Measurements from ENCODE around the gene RASL10B. TPM values are rescaled to one million over a fixed set of nuclear protein-coding genes. Genes with fewer than 3 reads are reported as not detected.

The RASL10B gene
- total and polyA plus RNA-seq, 10 of the 15 experiments (the other 5 are each of a cell fraction or from before 2014, with no cell fraction given): not detected

DNA sequence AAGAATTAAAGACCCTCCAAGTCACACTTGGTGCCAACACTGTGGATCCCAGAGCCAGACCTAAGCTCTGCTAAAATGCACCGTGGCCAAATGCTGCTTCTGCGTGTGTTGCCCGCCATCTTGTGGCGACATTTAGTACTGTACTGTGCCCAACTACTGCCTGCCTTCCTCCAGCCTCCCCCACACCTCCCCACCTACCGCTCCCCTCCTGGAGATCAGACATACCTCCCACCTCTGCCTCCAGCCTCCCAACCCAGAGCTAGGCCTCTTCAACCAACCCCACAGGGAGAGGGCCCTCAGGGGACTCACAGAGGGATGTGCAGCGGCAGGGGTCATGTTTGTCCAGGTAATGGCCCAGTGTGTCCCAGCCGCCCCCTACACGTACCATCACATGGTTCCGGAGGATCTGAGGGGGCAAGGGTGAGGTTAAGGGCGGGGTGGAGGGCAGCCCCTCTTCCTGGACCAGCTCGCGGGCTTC lies 16.1 kb downstream of the RASL10B start:
- ATAC-seq (peak; percentile 97), FAIRE-seq (no peak), DNase-seq (ENCODE audit: low read depth, low spot score) (peak; percentile 17)
- Histone ChIP-seq H4K20me1 (ENCODE audit: control insufficient read depth, insufficient read depth) (no peaks in the 10 kb centered on the region), H3K4me3 (no peak overlapping the region), H3K27ac (ENCODE audit: control insufficient read depth, insufficient read depth) (no peak overlapping the region), H3K79me2 (ENCODE audit: control insufficient read depth, insufficient read depth, low read length) (no peaks in the 10 kb centered on the region), H3K4me1 (ENCODE audit: control insufficient read depth, insufficient read depth, low read length) (no peaks in the 10 kb centered on the region), H3K27me3 (replicated peaks in 1 of 2; ENCODE audit: control insufficient read depth in 2 of 2, insufficient read depth in 2 of 2, low read length in 1 of 2) (peaks cover 2 to 6% of the 10 kb centered on the region in 2 experiments; a peak in 3 of 4 replicates), H2AFZ (ENCODE audit: control insufficient read depth, low read depth, low read length) (no peak overlapping the region), H3K4me2 (ENCODE audit: control insufficient read depth, insufficient read depth) (no peak overlapping the region), H3K9ac (ENCODE audit: control insufficient read depth, insufficient read depth, low read length) (no peak overlapping the region), H3K9me3 (replicated peaks; ENCODE audit: control insufficient read depth, insufficient read depth, low read length) (no peaks in the 10 kb centered on the region), H3K36me3 (ENCODE audit: control insufficient read depth in 2 of 2, insufficient read depth in 2 of 2, low read length in 1 of 2) (no peaks in the 10 kb centered on the region)
- intact Hi-C loops (cut with micrococcal nuclease; ENCODE audit: unreplicated experiment): loop anchor here (1.0 to 10.0 kb wide), 4 partner anchors 134 to 1323 kb away; no protein-coding TSS in a partner anchor
- in situ Hi-C loops (cut with MboI): loop anchor here (5.0 to 10.0 kb wide), 3 partner anchors 140 to 583 kb away; no protein-coding TSS in a partner anchor
- ChIA-PET CTCF (interaction anchor here (0.6 to 6.0 kb wide), 39 partner anchors 9 to 757 kb away, joined by 3 to 116 read pairs (median 4); partner anchors contain the start of genes PEX12, RAD51D and RASL10B), SMC1A (ENCODE audit: uncharacterized antibody, unreplicated experiment) (interaction anchor here (0.5 to 2.6 kb wide), 9 partner anchors 9 to 624 kb away, joined by 3 to 33 read pairs (median 3); no protein-coding TSS in a partner anchor), RAD21 (ENCODE audit: unreplicated experiment) (interaction anchor here (0.7 to 4.5 kb wide), 19 partner anchors 8 to 625 kb away, joined by 3 to 55 read pairs (median 3); partner anchors contain the start of genes NLE1 and TAF15), POLR2A (interaction anchor here (1.2 kb wide), 1 partner anchor 133 kb away, joined by 3 read pairs; no protein-coding TSS in a partner anchor)
- BruUV-seq (replicated peaks): no TSS peak
- WGBS (ENCODE audit: insufficient coverage, insufficient replicate concordance, low lambda C conversion rate, missing lambda C conversion rate): 14% methylated on average over 8 of the region's 12 CpGs
- TF ChIP-seq, protein P1, sequence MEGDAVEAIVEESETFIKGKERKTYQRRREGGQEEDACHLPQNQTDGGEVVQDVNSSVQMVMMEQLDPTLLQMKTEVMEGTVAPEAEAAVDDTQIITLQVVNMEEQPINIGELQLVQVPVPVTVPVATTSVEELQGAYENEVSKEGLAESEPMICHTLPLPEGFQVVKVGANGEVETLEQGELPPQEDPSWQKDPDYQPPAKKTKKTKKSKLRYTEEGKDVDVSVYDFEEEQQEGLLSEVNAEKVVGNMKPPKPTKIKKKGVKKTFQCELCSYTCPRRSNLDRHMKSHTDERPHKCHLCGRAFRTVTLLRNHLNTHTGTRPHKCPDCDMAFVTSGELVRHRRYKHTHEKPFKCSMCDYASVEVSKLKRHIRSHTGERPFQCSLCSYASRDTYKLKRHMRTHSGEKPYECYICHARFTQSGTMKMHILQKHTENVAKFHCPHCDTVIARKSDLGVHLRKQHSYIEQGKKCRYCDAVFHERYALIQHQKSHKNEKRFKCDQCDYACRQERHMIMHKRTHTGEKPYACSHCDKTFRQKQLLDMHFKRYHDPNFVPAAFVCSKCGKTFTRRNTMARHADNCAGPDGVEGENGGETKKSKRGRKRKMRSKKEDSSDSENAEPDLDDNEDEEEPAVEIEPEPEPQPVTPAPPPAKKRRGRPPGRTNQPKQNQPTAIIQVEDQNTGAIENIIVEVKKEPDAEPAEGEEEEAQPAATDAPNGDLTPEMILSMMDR (IDR thresholded peaks at IDR 0.05 in 2 of 3, conservative IDR thresholded peaks at IDR 0.05 in 1 of 3; ENCODE audit: control insufficient read depth in 2 of 3, extremely low read depth in 1 of 3, insufficient read depth in 1 of 3, low read depth in 3 of 3, low read length in 3 of 3): peak; percentile 80 to 93 (median 85)
- TF ChIP-seq POU2F2 (IDR thresholded peaks at IDR 0.05; ENCODE audit: borderline replicate concordance, low read depth, low read length): 0 out of 3 replicates have a peak, but pooled peaks have one; percentile 12
- peak; percentile 89 for TF ChIP-seq RAD21 (IDR thresholded peaks at IDR 0.05; ENCODE audit: insufficient read depth, low read depth, low read length)
- TF ChIP-seq YY1 (IDR thresholded peaks at IDR 0.05; ENCODE audit: low read depth, low read length): peak; percentile 66
- peak; percentile 90 for TF ChIP-seq SMC3 (IDR thresholded peaks at IDR 0.05; ENCODE audit: borderline replicate concordance, low read length)
- TF ChIP-seq MYB (IDR thresholded peaks at IDR 0.05; ENCODE audit: borderline replicate concordance, low read depth, low read length): no peak
- TF ChIP-seq, protein P2, sequence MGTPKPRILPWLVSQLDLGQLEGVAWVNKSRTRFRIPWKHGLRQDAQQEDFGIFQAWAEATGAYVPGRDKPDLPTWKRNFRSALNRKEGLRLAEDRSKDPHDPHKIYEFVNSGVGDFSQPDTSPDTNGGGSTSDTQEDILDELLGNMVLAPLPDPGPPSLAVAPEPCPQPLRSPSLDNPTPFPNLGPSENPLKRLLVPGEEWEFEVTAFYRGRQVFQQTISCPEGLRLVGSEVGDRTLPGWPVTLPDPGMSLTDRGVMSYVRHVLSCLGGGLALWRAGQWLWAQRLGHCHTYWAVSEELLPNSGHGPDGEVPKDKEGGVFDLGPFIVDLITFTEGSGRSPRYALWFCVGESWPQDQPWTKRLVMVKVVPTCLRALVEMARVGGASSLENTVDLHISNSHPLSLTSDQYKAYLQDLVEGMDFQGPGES (IDR thresholded peaks at IDR 0.05): no peak
- TF ChIP-seq, protein P3, sequence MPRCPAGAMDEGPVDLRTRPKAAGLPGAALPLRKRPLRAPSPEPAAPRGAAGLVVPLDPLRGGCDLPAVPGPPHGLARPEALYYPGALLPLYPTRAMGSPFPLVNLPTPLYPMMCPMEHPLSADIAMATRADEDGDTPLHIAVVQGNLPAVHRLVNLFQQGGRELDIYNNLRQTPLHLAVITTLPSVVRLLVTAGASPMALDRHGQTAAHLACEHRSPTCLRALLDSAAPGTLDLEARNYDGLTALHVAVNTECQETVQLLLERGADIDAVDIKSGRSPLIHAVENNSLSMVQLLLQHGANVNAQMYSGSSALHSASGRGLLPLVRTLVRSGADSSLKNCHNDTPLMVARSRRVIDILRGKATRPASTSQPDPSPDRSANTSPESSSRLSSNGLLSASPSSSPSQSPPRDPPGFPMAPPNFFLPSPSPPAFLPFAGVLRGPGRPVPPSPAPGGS (IDR thresholded peaks at IDR 0.05; ENCODE audit: borderline replicate concordance, insufficient read depth, low read depth, low read length, poor library complexity, severe bottlenecking): no peak
- 0 out of 2 replicates have a peak, but pooled peaks have one; percentile 23 for TF ChIP-seq NBN (IDR thresholded peaks at IDR 0.05)

Data from GM12878 (cell line).